GM21723 (cell line): ENCODE results near the gene CCDC27.

Experiments used
- ATAC-seq: cut with Tn5 transposase; IDR thresholded peaks from one replicate; pipeline ENCODE4 v1.9.1; 2021; ENCODE audit warnings: mild to moderate bottlenecking, moderate library complexity; ENCODE audit not compliant: unreplicated experiment

The CCDC27 gene

DNA sequence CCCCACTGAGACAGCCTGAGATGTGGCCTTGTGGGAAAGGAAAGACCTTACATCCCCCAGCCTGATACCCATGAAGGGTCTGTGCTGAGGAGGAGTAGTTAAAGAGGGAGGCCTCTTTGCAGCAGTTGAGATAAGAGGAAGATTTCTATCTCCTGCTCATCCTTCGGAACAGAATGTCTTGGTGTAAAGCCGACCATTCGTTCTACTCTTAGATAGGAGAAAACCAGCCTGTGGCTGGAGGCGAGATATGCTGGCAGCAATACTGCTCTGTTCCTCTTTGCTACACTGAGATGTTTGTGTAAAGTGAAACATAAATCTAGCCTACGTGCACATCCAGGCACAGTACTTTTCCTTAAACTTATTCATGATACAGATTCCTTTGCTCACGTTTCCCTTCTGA is 1.5 kb upstream of the CCDC27 start:
- ATAC-seq, result no peak

GRCh38 chr1:3753656-3754454 is 1.6 kb downstream of the CCDC27 start:
- ATAC-seq, result no peak

GRCh38 chr1:3756394-3756793 is 4.1 kb downstream of the CCDC27 start:
- no peak for ATAC-seq

DNA sequence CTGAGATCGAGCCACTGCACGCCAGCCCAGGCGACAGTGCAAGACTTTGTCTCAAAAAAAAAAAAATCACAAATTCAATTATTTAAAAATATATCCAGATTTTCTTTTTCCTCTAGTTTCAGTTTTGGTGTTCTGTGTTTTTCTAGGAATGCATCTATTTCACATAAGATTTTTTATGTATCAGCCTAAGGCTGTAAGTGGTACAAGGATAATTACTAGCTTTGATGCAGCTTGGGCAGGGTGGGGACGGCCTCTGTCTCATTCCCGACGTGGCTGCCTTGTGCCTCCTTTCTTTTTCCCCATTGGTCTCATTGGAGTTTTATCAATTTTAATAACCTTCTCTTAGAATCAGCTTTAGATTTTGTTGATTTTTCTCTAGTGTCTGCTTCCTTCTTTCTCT is 6.9 kb downstream of the CCDC27 start:
- ATAC-seq, result no peak

DNA sequence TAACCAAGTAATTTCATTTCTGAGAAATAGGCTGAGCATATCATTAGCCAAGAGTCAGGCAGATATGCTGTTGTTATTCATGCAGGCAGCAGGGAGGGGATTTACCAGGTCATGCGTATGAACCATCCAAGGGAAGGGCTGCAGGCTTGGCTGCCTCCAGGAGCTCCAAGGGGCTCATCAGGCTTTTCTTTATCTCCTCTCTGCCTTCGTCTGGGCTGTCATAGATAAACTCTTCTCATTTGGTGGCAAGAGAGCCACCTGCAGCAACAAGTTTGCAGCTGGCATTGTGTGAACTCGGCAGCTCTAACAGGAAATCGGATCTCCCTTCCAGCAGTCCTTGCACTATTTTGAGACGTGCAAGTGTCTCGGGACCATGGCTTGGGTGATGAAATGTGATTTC is 7.5 kb downstream of the CCDC27 start:
- no peak for ATAC-seq

DNA sequence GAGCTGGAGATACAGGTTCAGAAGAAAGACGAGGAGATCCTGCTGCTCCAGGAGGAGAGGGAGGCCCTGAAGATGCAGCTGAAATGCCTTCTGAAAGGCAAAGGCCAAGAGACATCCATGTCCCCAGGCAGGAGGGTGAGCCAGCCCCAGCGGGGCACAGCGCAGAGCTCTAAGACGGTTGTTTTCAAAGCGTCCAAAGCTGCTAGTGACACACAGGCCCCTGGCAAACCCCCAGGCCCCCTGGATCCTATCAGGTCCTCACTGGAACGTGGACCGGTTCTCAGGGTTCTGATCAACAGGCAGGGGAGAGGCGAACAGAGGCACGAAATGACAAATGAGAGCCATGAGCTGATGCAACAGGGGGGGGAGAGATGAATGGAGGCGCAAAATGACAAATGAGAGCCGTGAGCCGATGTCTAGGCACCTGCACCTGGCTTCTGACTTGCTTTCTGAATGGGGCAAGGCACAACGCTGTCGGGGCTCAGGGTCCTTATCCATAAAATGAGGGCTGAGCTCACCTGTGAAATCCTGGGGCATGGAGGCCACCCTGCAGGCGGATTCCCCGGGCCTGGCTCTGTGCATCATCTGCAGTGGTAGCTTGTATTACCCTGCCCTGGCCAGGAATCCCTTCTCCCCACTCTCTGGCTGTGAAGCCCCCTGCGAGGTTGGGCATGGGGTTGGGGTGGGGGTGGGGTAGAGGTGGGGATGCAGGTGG is 9.2 kb downstream of the CCDC27 start:
- no peak for ATAC-seq

- no peak for ATAC-seq
Measured at GRCh38 chr1:3762151-3762872, 10.1 kb downstream of the CCDC27 start.

DNA sequence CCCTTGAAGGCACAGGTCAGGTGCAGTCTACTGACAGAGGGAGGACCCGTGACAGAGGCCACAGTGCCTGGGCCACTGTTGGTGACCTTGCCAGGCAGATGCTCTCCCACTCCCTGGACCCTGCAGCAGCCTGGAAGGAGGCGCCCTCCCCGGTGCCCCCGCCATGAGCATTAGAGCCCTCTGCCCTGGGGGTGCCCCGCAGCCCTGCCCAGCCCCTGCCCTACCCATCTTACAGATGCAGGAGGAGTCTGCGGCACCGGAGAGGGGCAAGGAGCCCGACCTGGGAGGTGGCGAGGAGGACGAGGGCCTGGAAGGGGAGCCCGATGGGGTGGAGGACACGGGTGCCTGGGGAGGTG is 10.6 kb downstream of the CCDC27 start:
- no peak for ATAC-seq

DNA sequence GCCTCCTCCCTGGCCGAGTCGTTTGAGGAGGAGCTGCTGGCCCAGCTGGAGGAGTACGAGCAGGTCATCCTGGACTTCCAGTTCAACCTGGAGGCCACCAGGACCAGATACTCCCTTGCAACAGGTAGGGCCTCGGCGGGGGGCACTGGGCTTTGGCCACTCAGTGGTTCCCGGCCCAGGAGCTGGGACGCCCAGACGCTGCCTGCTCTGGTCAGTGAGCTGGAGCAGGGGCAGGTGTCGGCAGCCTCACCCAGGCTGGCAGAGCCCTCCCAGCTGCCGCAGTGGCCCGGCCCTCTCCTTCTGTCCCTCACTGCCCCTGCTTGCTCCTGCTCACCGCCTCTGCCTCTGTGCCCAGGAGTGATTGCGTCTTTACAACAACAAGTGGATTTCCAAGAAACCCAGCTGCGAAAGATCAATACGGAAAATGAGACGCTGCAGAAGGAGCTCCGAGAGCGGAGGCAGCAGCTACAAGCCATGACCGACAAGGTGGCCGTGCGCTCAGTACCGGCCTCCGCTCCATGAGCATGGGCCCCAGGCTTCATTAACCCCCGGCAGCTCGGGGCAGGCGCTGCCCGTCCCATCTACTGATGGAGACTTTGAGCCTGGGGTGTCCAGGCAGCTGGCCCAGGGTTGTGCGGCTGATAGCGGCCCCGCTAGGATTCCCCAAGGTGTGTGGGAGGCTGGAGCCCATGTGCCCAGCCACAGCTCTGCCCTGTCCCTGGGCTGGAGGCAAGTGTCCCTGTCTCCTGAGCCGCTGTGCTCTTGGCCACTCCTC is 11.3 kb downstream of the CCDC27 start:
- no peak for ATAC-seq

DNA sequence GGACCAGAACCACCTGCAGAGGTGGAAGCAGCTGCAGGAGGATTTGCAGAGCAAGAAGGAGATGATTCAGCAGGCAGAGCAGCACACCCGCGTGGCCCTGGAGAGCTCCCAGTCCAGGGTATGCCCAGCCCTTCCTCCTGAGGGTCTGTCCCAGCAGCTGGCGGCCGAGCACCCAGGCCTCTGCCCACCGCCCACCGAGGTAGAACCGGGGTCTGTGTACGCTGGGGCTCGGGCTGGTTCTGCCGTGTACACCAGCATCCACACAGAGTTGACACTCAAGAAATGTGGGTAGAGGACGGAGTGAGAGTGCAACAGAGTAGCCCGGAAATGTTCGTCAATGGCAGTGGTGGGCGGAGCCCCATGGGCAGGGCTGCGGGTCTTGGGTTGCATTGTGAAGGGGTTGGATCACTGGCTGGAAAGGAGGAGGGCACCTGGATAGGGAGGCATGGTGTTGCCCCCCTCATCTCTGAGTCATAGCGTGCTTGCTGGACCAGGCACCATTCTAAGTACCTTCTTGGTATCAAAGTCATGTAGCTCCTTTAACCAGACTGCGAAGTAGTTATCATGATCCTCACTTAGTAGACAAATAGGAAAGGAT is 15.2 kb downstream of the CCDC27 start:
- no peak for ATAC-seq

- no peak for ATAC-seq
Measured at GRCh38 chr1:3768811-3769390, 16.7 kb downstream of the CCDC27 start.

DNA sequence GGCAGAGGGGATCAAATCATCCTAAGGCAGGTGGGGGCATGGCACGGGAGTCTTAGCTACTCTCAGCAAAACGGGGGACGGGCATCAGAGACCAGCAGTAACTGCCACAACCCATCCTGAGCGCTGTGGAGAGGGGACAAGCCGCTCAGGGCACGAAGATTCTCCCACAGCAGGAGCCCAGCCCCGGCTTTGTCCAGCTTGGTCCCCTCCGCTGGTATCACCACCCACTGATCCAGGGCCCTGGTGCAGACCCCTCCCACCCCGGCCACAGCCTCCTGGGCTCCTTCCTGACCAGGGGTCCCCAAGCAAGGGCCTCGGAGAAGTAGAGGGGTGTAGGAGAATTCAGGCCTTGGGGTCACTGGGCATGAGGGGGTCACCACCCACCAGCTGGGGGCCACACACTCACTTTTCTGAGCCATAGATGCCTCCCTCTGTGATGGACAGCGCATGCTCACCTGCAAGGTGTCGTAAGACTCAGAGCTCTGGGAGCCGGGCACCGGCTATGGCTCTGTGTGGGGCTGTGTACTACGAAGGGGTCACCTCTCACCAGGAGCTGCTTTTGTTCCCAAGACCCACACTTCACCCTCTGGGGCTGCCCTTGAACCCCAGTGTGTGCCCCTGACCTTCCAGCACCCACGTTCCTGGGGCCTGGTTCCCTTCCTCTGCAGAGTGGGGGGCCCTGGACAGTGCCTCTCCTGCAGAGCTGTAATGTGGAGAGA is 18.0 kb downstream of the CCDC27 start:
- ATAC-seq, result no peak

DNA sequence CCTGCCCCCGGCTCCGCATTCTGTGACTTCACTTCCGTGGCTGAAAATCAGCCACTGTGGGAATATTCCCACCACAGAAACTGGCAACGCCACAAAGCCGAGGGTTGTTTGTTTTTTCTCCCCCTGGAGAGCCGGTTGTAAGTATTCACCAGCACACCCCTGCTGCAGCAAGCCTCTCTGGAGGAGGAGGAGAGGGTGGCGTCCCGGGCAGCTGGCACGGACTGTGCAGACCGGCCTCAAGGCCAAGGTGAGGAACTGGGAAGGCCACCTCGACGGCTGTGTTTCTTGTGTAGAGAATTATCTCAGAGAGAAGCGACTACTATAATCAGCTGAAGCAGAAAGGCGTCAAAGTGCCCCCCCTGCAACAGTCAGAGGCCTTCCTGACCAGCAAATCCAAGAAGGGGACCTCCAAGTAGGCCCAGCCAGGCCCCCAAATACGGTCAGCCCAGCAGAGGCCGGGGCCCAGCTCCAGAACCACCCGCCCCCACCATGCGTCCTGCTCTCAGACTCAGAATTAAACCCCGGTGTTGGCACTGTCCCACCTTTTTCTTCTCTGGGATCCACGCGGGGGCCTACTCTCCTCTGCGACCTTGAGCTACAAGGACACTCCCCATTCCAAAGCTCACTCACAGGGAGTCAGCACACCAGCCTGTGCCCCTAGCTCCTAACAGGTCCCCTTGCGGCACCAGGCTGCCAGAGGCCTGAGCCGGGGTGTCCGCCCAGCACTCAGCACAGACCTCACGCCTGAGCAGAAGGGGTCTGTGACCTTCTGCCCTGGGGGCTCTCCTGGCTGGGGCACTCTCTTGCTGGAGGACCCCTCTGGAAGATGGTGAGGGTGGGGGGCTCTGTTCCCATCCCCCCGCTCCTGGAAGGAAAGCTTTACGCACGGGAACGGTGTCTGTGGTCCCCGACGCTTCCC is 19.1 kb downstream of the CCDC27 start:
- ATAC-seq, result no peak

GRCh38 chr1:3772027-3772714 is 19.9 kb downstream of the CCDC27 start:
- ATAC-seq, result peak; percentile 58

- ATAC-seq, result peak; percentile 25
Measured at GRCh38 chr1:3772715-3773571, 20.7 kb downstream of the CCDC27 start, which contains the start of gene SMIM1. SMIM1 (plus strand) TSS chr1:3772749; CDS start chr1:3775374, 2,625 bp downstream.

DNA sequence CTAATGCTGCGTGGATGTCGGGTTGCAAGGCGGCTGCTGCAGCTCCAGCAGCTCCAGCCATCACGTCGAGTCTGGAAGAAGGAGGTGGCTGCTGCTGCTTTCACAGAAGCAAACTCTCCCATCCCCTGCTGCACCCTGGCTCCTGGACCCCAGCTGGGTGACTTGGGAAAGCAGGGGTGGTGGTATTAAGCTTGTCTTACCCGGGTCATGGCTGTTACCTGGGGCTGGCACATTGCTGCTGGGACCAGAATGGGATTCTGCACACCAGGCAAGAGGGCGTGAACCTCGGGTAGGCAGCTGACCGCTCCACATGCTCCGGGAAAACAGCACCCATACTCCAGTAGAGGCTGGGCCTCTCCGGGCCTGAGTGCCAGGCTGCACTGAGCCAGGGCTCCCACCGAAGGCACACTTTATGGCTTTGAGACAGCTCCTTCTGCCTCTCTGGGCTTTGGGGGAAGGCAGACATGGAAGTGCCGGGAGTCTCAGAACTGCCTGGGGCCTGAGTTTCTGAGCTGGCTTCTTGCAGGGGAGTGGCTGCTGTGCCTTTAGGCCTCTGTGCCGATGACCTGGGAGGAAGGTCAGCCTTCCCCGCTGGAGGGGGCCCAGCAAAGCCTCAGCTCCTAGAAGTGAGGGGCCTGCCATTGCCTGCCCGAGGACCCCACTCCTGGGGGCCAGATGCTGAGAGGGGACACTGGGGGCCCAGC is 21.5 kb downstream of the CCDC27 start:
- ATAC-seq, result no peak
